ENCODE results near the gene LRRC47.

The LRRC47 gene

DNA sequence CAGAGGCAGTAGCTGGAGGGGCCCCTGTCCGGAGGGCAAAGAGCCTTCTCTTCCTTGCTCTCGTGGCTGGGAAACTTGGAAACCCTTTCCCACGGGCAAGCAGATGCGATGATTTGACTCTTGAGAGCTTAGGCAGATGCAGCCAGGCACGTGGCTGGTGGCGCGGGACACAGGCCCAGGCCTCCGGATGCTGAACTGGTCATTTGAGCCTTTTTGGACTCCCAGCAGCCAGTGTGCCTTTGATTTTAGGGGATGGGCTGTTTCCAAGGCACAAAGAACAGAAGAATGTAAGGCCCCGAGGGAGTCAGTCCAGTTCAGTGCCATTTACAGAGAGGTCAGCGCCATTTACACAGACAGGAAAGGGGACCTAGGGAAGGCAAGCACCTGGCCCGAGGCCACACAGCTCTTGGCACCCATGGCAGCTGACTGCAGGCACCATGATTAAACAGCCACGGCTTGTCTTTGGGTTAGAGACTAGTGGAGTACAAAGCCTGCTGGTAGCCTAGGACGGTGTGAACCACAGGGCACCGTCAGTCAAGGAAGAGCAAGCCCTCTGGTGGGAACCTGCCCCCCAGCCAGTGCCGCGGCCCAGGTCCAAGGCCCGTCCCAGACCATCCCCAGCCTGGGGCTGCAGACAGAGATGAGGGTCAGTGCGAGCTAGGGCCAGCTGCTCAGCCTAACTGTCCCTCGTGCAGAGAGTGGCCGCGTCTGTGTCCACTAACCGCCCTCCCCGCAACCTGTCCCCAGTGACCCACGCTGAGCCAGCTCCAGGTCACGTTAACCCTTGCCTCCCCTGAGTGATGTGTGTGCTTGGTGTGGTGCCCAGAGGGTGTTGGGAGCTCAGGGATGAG, 64.5 kb downstream of the LRRC47 start:
- DNase-seq = no peak

DNA sequence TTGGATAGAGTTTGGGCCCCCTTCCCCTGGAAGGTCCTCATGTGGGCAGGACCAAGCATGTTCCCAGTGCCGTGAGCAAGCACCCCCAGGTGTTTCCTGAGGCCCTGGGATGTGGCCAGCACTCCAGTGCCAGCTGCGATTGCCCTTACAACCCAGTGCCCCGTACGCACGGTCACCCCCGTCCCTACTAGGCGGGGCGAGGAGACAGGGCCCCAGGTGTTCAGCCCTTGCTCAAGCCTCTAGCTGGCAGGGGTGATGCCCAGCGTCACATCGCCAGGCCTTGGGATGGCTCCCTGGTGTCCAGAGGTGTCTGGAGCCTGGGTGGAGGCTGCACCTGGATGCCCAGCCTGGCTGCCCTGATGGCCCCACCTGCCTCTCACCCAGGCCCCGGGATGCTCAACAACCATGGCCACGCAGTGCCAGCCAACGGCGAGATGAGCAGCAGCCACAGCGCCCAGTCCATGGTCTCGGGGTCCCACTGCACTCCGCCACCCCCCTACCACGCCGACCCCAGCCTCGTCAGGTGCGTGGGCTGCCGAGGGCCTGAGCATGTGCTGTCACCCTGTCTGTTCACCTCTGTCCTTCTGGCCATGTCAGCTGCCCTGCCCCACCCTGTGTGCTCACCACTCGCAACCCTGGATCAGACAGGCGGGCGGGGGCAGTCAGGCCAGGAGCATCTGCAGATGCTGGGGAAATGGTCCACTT, 65.6 kb downstream of the LRRC47 start:
- DNase-seq = no peak

DNA sequence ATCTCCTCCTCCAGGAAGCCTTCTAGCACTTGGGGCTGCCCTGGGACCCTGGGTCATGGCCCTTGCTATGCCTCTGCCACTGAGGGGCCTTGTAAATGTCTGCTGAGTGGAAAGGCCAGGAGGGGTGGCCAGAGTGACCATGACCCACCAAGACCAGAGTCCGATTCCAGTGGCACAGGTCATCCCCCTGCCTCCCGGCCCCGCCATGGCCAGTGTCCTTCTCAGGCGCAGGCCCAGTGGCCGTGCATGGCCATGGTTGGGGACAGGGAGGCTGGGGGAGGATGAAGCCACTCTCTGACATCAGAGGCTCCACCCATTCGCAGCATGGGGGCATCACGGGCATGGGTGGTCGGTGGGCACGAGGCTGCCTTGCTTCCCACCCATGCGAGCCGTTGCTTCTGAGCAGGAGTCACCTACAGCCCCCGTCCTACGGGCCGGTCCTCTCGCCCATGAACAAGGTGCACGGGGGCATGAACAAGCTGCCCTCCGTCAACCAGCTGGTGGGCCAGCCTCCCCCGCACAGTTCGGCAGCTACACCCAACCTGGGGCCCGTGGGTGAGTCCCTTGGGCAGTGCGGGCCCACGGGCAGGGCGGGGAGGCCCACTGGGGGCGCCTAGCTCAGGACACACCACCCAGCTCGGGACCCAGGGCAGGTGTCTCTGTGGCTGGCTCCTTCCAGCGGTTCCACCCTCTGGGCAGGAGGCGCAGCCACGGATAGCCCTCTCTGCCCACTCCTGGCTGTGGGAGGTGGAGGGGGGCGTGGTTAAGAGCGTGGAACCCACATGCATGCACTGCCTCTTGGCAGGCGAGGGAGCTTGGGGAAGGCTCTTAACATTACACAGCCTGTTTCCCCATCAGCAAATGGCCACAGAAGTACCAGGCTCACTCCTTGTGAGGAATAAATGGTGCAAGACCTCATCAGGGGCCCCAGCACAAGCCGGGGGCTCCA, 66.4 kb downstream of the LRRC47 start:
- no peak for DNase-seq

Measured in NCI-H526 treated with DMSO at 0.1 percent for 48 hours (cell line).